HCT116 (cell line): Measurements from ENCODE around the gene WT1.

Source experiments
- ATF3 ChIP-seq: IDR thresholded peaks from 2 replicates; pipeline ENCODE4 v1.6.1; 2012
- CEBPB ChIP-seq: IDR thresholded peaks from 2 replicates; pipeline ENCODE4 v1.6.1; 2012; ENCODE audit warnings: low read depth
- ELF1 ChIP-seq: IDR thresholded peaks from 2 replicates; pipeline ENCODE4 v1.6.1; 2012; ENCODE audit warnings: low read depth, borderline replicate concordance
- EZH2 ChIP-seq: fragments of 200-600 bp; sonication (generic); IDR thresholded peaks from 2 replicates; pipeline ENCODE4 v1.6.1; 2017; ENCODE audit warnings: antibody characterized with exemption, mixed run types
- EZH2phosphoT487 ChIP-seq: fragments of 200-600 bp; IDR thresholded peaks from 2 replicates; pipeline ENCODE4 v1.6.1; 2018; ENCODE audit warnings: antibody characterized with exemption, borderline replicate concordance
- JUND ChIP-seq: IDR thresholded peaks from 2 replicates; pipeline ENCODE4 v1.6.1; 2012
- POLR2A ChIP-seq: IDR thresholded peaks from 2 replicates; pipeline ENCODE4 v1.7.0; 2011; ENCODE audit warnings: borderline replicate concordance; ENCODE audit not compliant: insufficient read depth, insufficient read length; ENCODE audit errors: extremely low read depth
- POLR2AphosphoS5 ChIP-seq: IDR thresholded peaks from 2 replicates; pipeline ENCODE4 v1.6.1; 2011; ENCODE audit warnings: mild to moderate bottlenecking, low read depth, low read length, moderate library complexity
- SP1 ChIP-seq: IDR thresholded peaks from 2 replicates; pipeline ENCODE4 v1.6.1; 2012; ENCODE audit warnings: low read depth
- SRF ChIP-seq: IDR thresholded peaks from 2 replicates; pipeline ENCODE4 v1.6.1; 2012; ENCODE audit warnings: low read depth
- YY1 ChIP-seq: IDR thresholded peaks from 2 replicates; pipeline ENCODE4 v1.6.1; 2011; ENCODE audit warnings: low read length, low read depth, moderate library complexity, mild to moderate bottlenecking; ENCODE audit not compliant: insufficient replicate concordance; ENCODE audit errors: extremely low read depth
- TF ChIP-seq, protein P1 (sequence below), 3 experiments: fragments of 200-600 bp in 1 of 3; sonication (generic) in 1 of 3; IDR thresholded peaks in 2 of 3; conservative IDR thresholded peaks in 1 of 3; 2 replicates each; pipeline ENCODE4 v1.5.1; 2012 to 2017; ENCODE audit warnings: low read depth in 2 of 3, low read length in 2 of 3, antibody characterized with exemption in 1 of 3, borderline replicate concordance in 1 of 3, control low read depth in 1 of 3, mild to moderate bottlenecking in 1 of 3, mixed read lengths in 1 of 3, mixed run types in 1 of 3, moderate library complexity in 1 of 3; ENCODE audit not compliant: insufficient read depth in 1 of 3
- TF ChIP-seq, protein P2 (sequence below): IDR thresholded peaks from 2 replicates; pipeline ENCODE4 v1.6.1; 2012; ENCODE audit warnings: low read depth

GRCh38 chr11:32375826-32376225 is 59.5 kb downstream of the WT1 start:
- no peak for TF ChIP-seq POLR2AphosphoS5
- no peak for TF ChIP-seq ATF3
- TF ChIP-seq POLR2A, result no peak
- TF ChIP-seq EZH2, result no peak
- TF ChIP-seq EZH2phosphoT487, result no peak
- no peak for TF ChIP-seq SP1
- TF ChIP-seq, protein P1, sequence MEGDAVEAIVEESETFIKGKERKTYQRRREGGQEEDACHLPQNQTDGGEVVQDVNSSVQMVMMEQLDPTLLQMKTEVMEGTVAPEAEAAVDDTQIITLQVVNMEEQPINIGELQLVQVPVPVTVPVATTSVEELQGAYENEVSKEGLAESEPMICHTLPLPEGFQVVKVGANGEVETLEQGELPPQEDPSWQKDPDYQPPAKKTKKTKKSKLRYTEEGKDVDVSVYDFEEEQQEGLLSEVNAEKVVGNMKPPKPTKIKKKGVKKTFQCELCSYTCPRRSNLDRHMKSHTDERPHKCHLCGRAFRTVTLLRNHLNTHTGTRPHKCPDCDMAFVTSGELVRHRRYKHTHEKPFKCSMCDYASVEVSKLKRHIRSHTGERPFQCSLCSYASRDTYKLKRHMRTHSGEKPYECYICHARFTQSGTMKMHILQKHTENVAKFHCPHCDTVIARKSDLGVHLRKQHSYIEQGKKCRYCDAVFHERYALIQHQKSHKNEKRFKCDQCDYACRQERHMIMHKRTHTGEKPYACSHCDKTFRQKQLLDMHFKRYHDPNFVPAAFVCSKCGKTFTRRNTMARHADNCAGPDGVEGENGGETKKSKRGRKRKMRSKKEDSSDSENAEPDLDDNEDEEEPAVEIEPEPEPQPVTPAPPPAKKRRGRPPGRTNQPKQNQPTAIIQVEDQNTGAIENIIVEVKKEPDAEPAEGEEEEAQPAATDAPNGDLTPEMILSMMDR (IDR thresholded peaks at IDR 0.05 in 2 of 3, conservative IDR thresholded peaks at IDR 0.05 in 1 of 3; ENCODE audit: borderline replicate concordance in 1 of 3, insufficient read depth in 1 of 3, low read depth in 2 of 3, low read length in 2 of 3), result no peak
- TF ChIP-seq SRF, result no peak
- TF ChIP-seq YY1, result no peak
- TF ChIP-seq, protein P2, sequence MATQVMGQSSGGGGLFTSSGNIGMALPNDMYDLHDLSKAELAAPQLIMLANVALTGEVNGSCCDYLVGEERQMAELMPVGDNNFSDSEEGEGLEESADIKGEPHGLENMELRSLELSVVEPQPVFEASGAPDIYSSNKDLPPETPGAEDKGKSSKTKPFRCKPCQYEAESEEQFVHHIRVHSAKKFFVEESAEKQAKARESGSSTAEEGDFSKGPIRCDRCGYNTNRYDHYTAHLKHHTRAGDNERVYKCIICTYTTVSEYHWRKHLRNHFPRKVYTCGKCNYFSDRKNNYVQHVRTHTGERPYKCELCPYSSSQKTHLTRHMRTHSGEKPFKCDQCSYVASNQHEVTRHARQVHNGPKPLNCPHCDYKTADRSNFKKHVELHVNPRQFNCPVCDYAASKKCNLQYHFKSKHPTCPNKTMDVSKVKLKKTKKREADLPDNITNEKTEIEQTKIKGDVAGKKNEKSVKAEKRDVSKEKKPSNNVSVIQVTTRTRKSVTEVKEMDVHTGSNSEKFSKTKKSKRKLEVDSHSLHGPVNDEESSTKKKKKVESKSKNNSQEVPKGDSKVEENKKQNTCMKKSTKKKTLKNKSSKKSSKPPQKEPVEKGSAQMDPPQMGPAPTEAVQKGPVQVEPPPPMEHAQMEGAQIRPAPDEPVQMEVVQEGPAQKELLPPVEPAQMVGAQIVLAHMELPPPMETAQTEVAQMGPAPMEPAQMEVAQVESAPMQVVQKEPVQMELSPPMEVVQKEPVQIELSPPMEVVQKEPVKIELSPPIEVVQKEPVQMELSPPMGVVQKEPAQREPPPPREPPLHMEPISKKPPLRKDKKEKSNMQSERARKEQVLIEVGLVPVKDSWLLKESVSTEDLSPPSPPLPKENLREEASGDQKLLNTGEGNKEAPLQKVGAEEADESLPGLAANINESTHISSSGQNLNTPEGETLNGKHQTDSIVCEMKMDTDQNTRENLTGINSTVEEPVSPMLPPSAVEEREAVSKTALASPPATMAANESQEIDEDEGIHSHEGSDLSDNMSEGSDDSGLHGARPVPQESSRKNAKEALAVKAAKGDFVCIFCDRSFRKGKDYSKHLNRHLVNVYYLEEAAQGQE, result no peak
- no peak for TF ChIP-seq JUND
- no peak for TF ChIP-seq ELF1
- no peak for TF ChIP-seq CEBPB
